Left lobe of liver (tissue), 2 donors: ENCODE measurements around the gene TWIST2. TPM values are rescaled to one million over a fixed set of nuclear protein-coding genes. Genes with fewer than 3 reads are reported as not detected.

ENCODE experiments used
- ATAC-seq: fragments of 200-7000 bp; cut with Tn5 transposase; one replicate; pipeline ENCODE4 v1.9.1; 2020; ENCODE audit warnings: mild to moderate bottlenecking, moderate library complexity
- DNase-seq: peaks from one replicate; pipeline ENCODE4 v3.0.0-alpha.2; 2020; ENCODE audit warnings: low spot score
- total RNA-seq: library from RNA; stranded (reverse); gene quantifications from one replicate; pipeline ENCODE4 v1.2.1, GENCODE V29; 2021
- donor health status: DM: no; HTN: no; CAD: no; lungs with moderate emphysema.
- donor health status: DM: no; HTN: yes; CAD: no.

TWIST2 gene
- total RNA-seq, 1 donor from 2014 or later: not detected

GRCh38 chr2:238947920-238948710 is 100.2 kb downstream of the TWIST2 start:
- ATAC-seq (peak; percentile 28), DNase-seq (peak; percentile 39)

GRCh38 chr2:238948765-238949641 is 101.1 kb downstream of the TWIST2 start:
- DNase-seq (peak; percentile 32), ATAC-seq (no peak)

GRCh38 chr2:238949710-238950345 is 101.9 kb downstream of the TWIST2 start:
- DNase-seq: peak; percentile 34
- ATAC-seq: no peak

- DNase-seq (peak; percentile 31), ATAC-seq (no peak)
Measured at GRCh38 chr2:238950551-238950950, 102.7 kb downstream of the TWIST2 start.

- no peak for ATAC-seq
- no peak for DNase-seq
Measured at GRCh38 chr2:238952261-238952919, 104.5 kb downstream of the TWIST2 start.

GRCh38 chr2:238954841-238955591 is 107.1 kb downstream of the TWIST2 start:
- ATAC-seq (no peak), DNase-seq (no peak)

- no peak for ATAC-seq
- DNase-seq: no peak
Measured at GRCh38 chr2:238955648-238956531, 108.0 kb downstream of the TWIST2 start.

- no peak for ATAC-seq
- DNase-seq: no peak
Measured at GRCh38 chr2:238956676-238957075, 108.8 kb downstream of the TWIST2 start.
